Left ventricle myocardium inferior (tissue), 1 donor: ENCODE results near the gene DLGAP3. TPM values are rescaled to one million over a fixed set of nuclear protein-coding genes. Genes with fewer than 3 reads are reported as not detected.
A peak's percentile ranks its signal among the peaks of the same experiment; 100 is the strongest.

Experiments
- DNase-seq: peaks from one replicate; pipeline ENCODE4 v3.0.0-alpha.2; 2020
- H3K27ac ChIP-seq: fragments of 200-600 bp; replicated peaks from 2 replicates; pipeline ENCODE4 v1.8.0; 2021
- H3K27me3 ChIP-seq: fragments of 200-600 bp; 2 replicates; pipeline ENCODE4 v1.8.0; 2021; ENCODE audit warnings: low read depth
- H3K36me3 ChIP-seq: fragments of 200-600 bp; 2 replicates; pipeline ENCODE4 v1.8.0; 2021
- H3K4me1 ChIP-seq: fragments of 200-600 bp; 2 replicates; pipeline ENCODE4 v1.8.0; 2021
- H3K4me3 ChIP-seq: fragments of 200-600 bp; 2 replicates; pipeline ENCODE4 v1.8.0; 2021; ENCODE audit warnings: mild to moderate bottlenecking, moderate library complexity
- H3K9me3 ChIP-seq: fragments of 200-600 bp; replicated peaks from 2 replicates; pipeline ENCODE4 v1.8.0; 2021
- CTCF ChIP-seq: fragments of 200-600 bp; IDR thresholded peaks from 2 replicates; pipeline ENCODE4 v1.8.0; 2021; ENCODE audit warnings: antibody characterized with exemption, mild to moderate bottlenecking, borderline replicate concordance
- intact Hi-C: fragments of 100-400 bp; cut with micrococcal nuclease; formaldehyde crosslinking; loops from one replicate; pipeline ENCODE4 v1.11.0; 2022
- total RNA-seq: library from RNA; stranded (reverse); fragmentation: NEBNext Ultra II Directional; extraction: Animal tissue kit (Norgen Biotek cat#: 25700); gene quantifications from one replicate; pipeline ENCODE4 v1.2.1, GENCODE V29; 2021
- donor health status: DM: no; HTN: yes; CAD: no; lungs with severe emphysema.

Gene DLGAP3
- total RNA-seq, 1 donor from 2014 or later = 0.05 TPM

DNA sequence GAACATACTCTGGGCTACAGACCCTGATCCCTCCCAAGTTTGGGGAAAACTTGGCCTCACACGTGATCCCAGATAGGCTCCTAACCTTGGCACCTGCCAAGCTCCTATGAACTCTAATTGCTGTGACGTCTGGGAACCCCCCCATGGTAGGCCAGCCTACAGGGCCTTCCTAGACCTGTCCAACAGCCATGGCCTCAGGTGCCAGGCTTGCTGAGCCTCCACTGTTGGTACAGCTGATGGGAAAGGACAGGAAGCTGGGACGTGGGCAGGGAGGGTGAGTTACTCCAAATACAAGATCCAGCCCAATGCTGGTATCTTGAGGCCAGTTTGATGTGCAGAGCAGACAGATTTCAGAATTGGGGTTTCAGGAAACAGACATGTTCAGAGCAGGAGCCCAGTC, 89.0 kb downstream of the DLGAP3 start:
- no peak for DNase-seq
- peaks cover 94% of the 10 kb centered on the region for H3K4me1 ChIP-seq

DNA sequence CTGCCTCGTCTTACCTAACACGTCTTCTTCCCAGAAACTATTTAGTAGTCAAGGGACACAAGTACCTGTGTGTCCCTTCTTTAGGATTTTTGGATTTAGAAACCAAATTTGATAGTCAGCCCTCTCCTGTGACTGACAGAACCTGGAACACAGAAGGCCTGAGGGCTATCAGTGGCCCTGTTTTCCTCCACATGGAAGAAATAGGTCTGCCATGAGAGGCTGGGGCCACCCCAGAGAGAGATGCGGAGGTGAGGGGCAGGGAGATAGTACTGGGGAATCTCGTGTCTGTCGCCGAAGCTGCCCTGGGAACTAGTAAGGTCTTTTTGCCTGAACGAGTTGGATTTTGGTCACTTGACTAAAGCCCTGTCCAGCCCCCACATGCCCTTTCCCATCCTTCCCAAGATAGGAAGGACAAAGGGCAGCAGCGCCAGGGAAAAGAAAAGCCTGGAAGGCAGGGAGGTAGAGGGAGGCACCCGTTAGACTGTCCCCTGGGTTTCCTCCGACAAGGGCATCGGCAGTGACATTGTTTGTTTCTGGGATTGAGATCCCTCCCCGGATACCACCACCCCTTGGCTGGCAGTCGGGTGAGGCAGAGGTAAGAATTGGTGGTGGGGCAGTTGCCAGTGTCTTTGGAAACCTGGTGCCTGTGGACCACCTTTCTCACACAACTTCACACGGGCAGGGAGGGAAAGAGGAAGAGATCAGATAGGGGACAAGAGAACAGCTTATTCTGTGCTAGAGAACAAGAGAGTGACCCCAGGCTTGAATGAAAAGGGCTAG, 89.7 kb downstream of the DLGAP3 start:
- no peaks in the 10 kb centered on the region for H3K27me3 ChIP-seq
- no peak for TF ChIP-seq CTCF
- peaks cover 94% of the 10 kb centered on the region for H3K4me1 ChIP-seq
- peak overlapping the region; percentile 89 for H3K27ac ChIP-seq
- no peaks in the 10 kb centered on the region for H3K36me3 ChIP-seq
- H3K4me3 ChIP-seq = no peak overlapping the region
- H3K9me3 ChIP-seq = no peaks in the 10 kb centered on the region
- intact Hi-C loops = no loop called here
- DNase-seq = no peak

More for the DNA sequence above, 89.0 kb downstream of the DLGAP3 start:
- H3K4me3 ChIP-seq = no peak overlapping the region
- H3K27me3 ChIP-seq = no peaks in the 10 kb centered on the region
- H3K9me3 ChIP-seq = no peaks in the 10 kb centered on the region
- no peak for TF ChIP-seq CTCF
- no peaks in the 10 kb centered on the region for H3K36me3 ChIP-seq
- intact Hi-C loops = no loop called here
- H3K27ac ChIP-seq = peak overlapping the region; percentile 89

DNA sequence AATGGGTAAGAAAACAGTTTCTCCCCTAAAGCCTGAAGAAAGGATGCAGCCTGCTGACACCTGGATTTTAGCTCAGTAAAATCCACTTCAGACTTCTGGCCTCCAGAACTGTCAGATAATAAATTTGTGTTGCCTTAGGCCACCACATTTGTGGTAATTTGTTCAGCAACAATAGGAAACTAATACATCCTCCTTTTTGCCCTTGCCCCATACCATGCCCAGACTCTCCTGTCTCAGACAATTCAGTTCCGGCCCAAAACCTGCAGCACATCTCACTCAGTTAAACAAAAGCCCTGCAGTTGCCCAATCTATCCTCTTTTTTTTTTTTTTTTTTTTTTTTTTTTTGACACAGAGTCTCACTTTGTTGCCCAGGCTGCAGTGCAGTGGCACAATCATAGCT, 95.7 kb downstream of the DLGAP3 start:
- Histone ChIP-seq H3K36me3 (no peaks in the 10 kb centered on the region), H3K4me3 (no peak overlapping the region), H3K27ac (peak overlapping the region; percentile 89), H3K27me3 (no peaks in the 10 kb centered on the region), H3K4me1 (peaks cover 69% of the 10 kb centered on the region), H3K9me3 (no peaks in the 10 kb centered on the region)
- intact Hi-C loops = no loop called here
- TF ChIP-seq CTCF = no peak
- no peak for DNase-seq

DNA sequence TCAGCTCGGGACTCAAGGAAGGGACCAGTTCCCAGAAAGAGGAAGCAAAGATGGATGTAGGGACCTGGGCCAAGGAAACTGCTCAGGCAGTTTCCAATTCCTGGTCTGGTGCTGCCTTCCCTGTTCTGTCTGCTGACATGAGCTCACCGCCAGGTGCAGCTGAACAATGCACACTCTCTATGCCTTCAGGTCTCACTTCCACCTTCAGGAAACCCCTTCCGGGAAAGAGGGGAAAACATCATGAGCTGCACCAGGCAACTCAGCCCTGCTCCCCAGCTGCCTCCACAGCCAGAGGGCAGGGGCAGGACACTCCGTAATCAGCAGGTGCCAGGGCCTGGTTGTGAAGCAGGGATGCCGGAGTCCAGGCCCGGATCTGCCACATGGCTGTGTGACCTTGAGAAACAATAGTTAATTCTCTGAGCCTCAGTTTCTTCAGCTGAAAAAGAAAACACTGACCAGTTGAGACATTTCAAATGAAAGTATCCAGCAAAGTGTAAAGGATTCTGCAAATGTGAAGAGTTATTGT, 97.7 kb downstream of the DLGAP3 start:
- no peak for DNase-seq

DNA sequence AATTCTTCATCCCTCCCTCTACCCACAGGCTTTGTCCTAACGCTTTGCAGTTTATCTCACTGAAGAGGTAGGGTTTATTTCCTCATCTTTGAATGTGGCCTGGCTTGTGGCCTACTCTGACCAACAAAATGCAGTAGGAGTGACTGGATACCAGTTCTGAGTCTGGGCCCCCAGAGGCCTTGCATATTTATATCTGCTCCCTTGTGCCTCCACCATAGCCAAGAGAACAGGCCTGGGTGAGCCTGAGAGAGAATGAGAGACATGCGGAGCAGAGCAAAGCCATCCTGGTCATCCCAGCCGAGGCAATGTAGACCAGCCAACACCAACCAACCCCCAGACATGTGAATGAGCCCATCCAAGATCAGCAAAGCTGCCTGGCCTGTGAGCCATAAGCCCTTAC, 100.2 kb downstream of the DLGAP3 start:
- intact Hi-C loops = no loop called here
- DNase-seq = no peak
- no peak for TF ChIP-seq CTCF
- no peak overlapping the region for H3K4me3 ChIP-seq
- H3K36me3 ChIP-seq = peaks cover under 1% of the 10 kb centered on the region
- H3K27ac ChIP-seq = peak overlapping the region; percentile 52
- H3K4me1 ChIP-seq = peaks cover 51% of the 10 kb centered on the region
- H3K9me3 ChIP-seq = peaks cover under 1% of the 10 kb centered on the region
- no peaks in the 10 kb centered on the region for H3K27me3 ChIP-seq

More for the DNA sequence above, 97.7 kb downstream of the DLGAP3 start:
- Histone ChIP-seq H3K27ac (peak overlapping the region; percentile 89), H3K4me1 (peaks cover 54% of the 10 kb centered on the region), H3K27me3 (no peaks in the 10 kb centered on the region), H3K36me3 (no peaks in the 10 kb centered on the region), H3K9me3 (no peaks in the 10 kb centered on the region), H3K4me3 (no peak overlapping the region)
- TF ChIP-seq CTCF = no peak
- intact Hi-C loops = no loop called here
